ENCODE results near the gene STX4.

GRCh38 chr16:31084584-31085302, 51.4 kb downstream of the STX4 start:
- no peak for TF ChIP-seq CTCF (IDR thresholded peaks at IDR 0.05 in 4 of 5, conservative IDR thresholded peaks at IDR 0.05 in 1 of 5)
- no peak for TF ChIP-seq POLR2A (IDR thresholded peaks at IDR 0.05)
